OCI-LY3 (cell line): ENCODE data around the gene STAT3.
"Not testable (repeated sequence)": the region's sequence is repeated elsewhere in the genome, so short reads cannot be mapped to it uniquely, and the experiment has no call there.

Source experiments
- H2AFZ ChIP-seq: fragments of 200-600, 300-600 bp; shearing (Covaris generic); 2 replicates; pipeline ENCODE4 v1.6.0; 2014; ENCODE audit warnings: antibody characterized with exemption, low read depth, low read length
- H3K27ac ChIP-seq: fragments of 200-600, 300-600 bp; sonication (generic); 2 replicates; pipeline ENCODE4 v1.5.1; 2014; ENCODE audit warnings: mild to moderate bottlenecking, low read length, moderate library complexity, mixed read lengths
- H3K27me3 ChIP-seq: fragments of 200-600, 300-600 bp; sonication (generic); 2 replicates; pipeline ENCODE4 v1.6.1; 2014; ENCODE audit warnings: low read depth, low read length, mixed read lengths
- H3K36me3 ChIP-seq: fragments of 200-600, 300-600 bp; sonication (generic); replicated peaks from 2 replicates; pipeline ENCODE3; 2014; ENCODE audit warnings: low read depth, low read length, mixed read lengths
- H3K4me1 ChIP-seq: fragments of 300-600, 200-600 bp; sonication (generic); 2 replicates; pipeline ENCODE4 v1.6.1; 2014; ENCODE audit warnings: low read length, mixed read lengths
- H3K4me2 ChIP-seq: fragments of 200-600, 300-600 bp; sonication (generic); 2 replicates; pipeline ENCODE4 v1.6.1; 2014; ENCODE audit warnings: low read length, mixed read lengths
- H3K4me3 ChIP-seq: fragments of 300-600, 200-600 bp; sonication (generic); 2 replicates; pipeline ENCODE4 v1.5.1; 2014; ENCODE audit warnings: antibody characterized with exemption, mild to moderate bottlenecking, low read length, moderate library complexity
- H3K79me2 ChIP-seq: fragments of 300-600, 200-600 bp; shearing (Covaris generic); 2 replicates; pipeline ENCODE4 v1.6.1; 2014; ENCODE audit warnings: mild to moderate bottlenecking, low read length, mixed read lengths
- H3K9ac ChIP-seq: fragments of 300-600, 200-600 bp; shearing (Covaris generic); 2 replicates; pipeline ENCODE4 v1.6.0; 2014; ENCODE audit warnings: mild to moderate bottlenecking, low read length, moderate library complexity
- H3K9me3 ChIP-seq: fragments of 200-600, 300-600 bp; shearing (Covaris generic); 2 replicates; pipeline ENCODE4 v1.6.1; 2014; ENCODE audit warnings: low read length, mixed read lengths; ENCODE audit not compliant: insufficient read depth
- H4K20me1 ChIP-seq: fragments of 200-600, 300-600 bp; sonication (generic); 2 replicates; pipeline ENCODE4 v1.6.1; 2016; ENCODE audit warnings: low read length, mixed read lengths; ENCODE audit not compliant: insufficient read depth
- CTCF ChIP-seq: fragments of 200-600, 300-600 bp; sonication (generic); IDR thresholded peaks from 2 replicates; pipeline ENCODE4 v1.5.1; 2014; ENCODE audit warnings: antibody characterized with exemption, low read length, low read depth
- EZH2phosphoT487 ChIP-seq: fragments of 200-600 bp; shearing (Covaris generic); IDR thresholded peaks from 2 replicates; pipeline ENCODE4 v1.6.1; 2018; ENCODE audit warnings: antibody characterized with exemption, mixed run types, low read depth

STAT3 gene

GRCh38 chr17:42373896-42374295 is 14.3 kb downstream of the STAT3 start:
- Histone ChIP-seq H3K27me3 (no peaks in the 10 kb centered on the region), H3K4me3 (no peak overlapping the region), H3K4me1 (peaks cover 52% of the 10 kb centered on the region), H3K4me2 (peak overlapping the region; percentile 77), H4K20me1 (peaks cover 52% of the 10 kb centered on the region), H3K9me3 (peaks cover 4% of the 10 kb centered on the region), H3K9ac (peak overlapping the region; percentile 9; the same call in 1 of the 2 replicates), H3K79me2 (peaks cover 94% of the 10 kb centered on the region), H3K36me3 (peaks cover 40% of the 10 kb centered on the region), H2AFZ (no peak overlapping the region), H3K27ac (peak overlapping the region; percentile 96; the same call in 1 of the 2 replicates)
- TF ChIP-seq CTCF (no peak), EZH2phosphoT487 (no peak)

- peaks cover 40% of the 10 kb centered on the region for H3K36me3 ChIP-seq
- H2AFZ ChIP-seq = no peak overlapping the region
- peaks cover 4% of the 10 kb centered on the region for H3K9me3 ChIP-seq
- no peak overlapping the region for H3K4me2 ChIP-seq
- no peaks in the 10 kb centered on the region for H3K27me3 ChIP-seq
- H3K4me3 ChIP-seq = no peak overlapping the region
- no peak overlapping the region for H3K9ac ChIP-seq
- H3K4me1 ChIP-seq = peaks cover 51% of the 10 kb centered on the region
- H3K79me2 ChIP-seq = peaks cover 100% of the 10 kb centered on the region
- H3K27ac ChIP-seq = no peak overlapping the region
- H4K20me1 ChIP-seq = peaks cover 70% of the 10 kb centered on the region
- TF ChIP-seq EZH2phosphoT487 = no peak
- no peak for TF ChIP-seq CTCF
These were observed 16.1 kb downstream of the STAT3 start for GRCh38 chr17:42372142-42372541.

GRCh38 chr17:42368797-42369561 is 19.3 kb downstream of the STAT3 start:
- peaks cover 91% of the 10 kb centered on the region for H4K20me1 ChIP-seq
- peaks cover 54% of the 10 kb centered on the region for H3K36me3 ChIP-seq
- H3K4me2 ChIP-seq, H3K27me3 ChIP-seq, H2AFZ ChIP-seq, H3K27ac ChIP-seq, H3K9me3 ChIP-seq, H3K4me3 ChIP-seq, H3K9ac ChIP-seq: not testable (repeated sequence)
- peaks cover 100% of the 10 kb centered on the region for H3K79me2 ChIP-seq
- H3K4me1 ChIP-seq = peaks cover 49% of the 10 kb centered on the region

GRCh38 chr17:42368310-42368709 is 19.9 kb downstream of the STAT3 start:
- not testable (repeated sequence) for H3K27ac ChIP-seq, H3K9ac ChIP-seq, H2AFZ ChIP-seq, H3K27me3 ChIP-seq, H3K9me3 ChIP-seq, H3K4me2 ChIP-seq, H3K4me3 ChIP-seq
- H3K36me3 ChIP-seq = peaks cover 52% of the 10 kb centered on the region
- H3K4me1 ChIP-seq = peaks cover 53% of the 10 kb centered on the region
- H3K79me2 ChIP-seq = peaks cover 100% of the 10 kb centered on the region
- peaks cover 95% of the 10 kb centered on the region for H4K20me1 ChIP-seq

- Histone ChIP-seq H3K36me3 (peaks cover 53% of the 10 kb centered on the region), H4K20me1 (peaks cover 97% of the 10 kb centered on the region), H3K79me2 (peaks cover 100% of the 10 kb centered on the region), H3K4me1 (peaks cover 71% of the 10 kb centered on the region)
- not testable (repeated sequence) for H3K4me2 ChIP-seq, H3K27me3 ChIP-seq, H2AFZ ChIP-seq, H3K9ac ChIP-seq, H3K27ac ChIP-seq, H3K9me3 ChIP-seq, H3K4me3 ChIP-seq
These were observed 21.8 kb downstream of the STAT3 start for GRCh38 chr17:42366176-42367023.
